GM19452 (cell line): ENCODE measurements around the gene SLC47A2.
"Not testable (repeated sequence)": the region's sequence is repeated elsewhere in the genome, so short reads cannot be mapped to it uniquely, and the experiment has no call there.

ENCODE experiments used
- ATAC-seq: cut with Tn5 transposase; IDR thresholded peaks from one replicate; pipeline ENCODE4 v1.9.1; 2021; ENCODE audit not compliant: unreplicated experiment

Gene SLC47A2

DNA sequence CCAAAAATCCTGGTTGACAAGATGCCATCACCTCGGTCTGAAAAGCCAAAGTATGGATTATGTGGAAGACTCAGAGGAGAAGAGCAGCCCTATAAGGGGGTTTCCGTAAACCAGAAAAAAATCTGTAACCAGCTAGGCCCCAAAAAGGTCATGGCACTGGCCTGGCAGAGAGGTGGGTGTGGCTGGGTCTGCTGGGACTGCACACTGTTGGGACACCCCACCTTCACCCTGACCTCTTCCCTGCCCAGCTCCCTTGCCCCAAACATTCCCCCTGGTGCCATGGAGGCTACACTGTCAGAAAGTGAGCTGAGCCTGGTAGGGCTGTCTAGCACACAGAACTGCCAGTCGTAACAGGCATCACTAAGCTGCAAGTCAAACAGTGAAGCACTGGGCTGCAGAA lies 6.5 kb downstream of the SLC47A2 start:
- ATAC-seq: no peak

DNA sequence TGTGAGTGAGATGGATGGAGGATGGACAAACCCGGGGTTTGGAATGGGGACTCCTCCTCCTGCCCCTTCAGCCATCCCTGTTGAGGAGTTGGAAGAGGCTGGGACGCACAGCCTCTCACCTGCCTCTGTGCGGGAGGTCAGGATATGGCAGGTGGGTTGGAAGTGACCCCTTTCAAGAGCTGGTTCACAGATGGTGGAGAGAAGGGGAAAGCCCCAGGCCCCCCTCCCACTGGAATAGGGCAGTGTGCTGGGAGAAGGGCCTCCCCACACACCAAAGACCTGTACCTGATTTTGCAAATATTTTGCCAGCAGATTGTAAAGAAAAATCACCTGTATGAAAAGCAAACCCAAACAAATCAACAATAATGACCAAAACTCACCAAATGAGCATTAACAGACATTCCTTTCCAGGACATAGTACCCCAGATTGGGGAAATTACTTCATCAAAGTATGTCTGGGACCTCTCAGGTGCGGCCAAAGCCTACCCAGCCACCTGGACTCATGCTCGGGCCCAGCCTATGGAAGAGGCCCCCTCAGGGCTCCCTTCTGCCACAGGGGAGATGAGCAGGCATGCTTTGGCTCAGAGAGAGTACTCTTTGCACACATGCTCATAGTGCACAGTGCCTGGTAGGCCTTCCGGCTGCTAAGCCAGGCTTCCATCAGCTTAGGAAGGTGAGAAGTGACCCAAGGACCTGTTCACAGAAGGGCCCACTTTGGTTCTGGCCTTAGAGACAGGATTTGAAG lies 7.8 kb downstream of the SLC47A2 start:
- ATAC-seq: no peak

DNA sequence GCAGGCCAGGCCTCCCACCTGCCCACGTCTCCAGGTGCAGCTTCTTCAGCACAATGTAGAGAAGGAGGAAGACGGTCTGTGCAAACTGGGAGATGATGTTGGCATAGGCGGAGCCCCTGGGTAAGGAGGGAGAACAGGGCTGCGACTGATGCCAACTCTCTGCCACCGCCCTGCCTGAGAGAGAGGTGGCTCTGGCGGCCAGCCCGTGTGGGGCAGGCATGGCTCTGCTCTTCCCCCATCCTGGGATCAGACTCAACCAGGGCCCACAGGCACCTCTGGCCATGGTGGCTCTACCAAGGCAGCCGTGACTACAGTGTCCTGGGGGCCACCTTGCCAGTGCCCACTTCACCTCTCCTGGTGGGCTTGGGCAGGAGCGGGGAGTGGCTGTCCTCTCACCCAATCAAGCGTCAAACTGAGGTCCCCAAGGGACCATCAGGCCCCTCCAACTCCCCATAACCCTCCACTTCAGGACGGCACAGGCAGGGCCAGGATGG lies 8.6 kb downstream of the SLC47A2 start:
- ATAC-seq: no peak

DNA sequence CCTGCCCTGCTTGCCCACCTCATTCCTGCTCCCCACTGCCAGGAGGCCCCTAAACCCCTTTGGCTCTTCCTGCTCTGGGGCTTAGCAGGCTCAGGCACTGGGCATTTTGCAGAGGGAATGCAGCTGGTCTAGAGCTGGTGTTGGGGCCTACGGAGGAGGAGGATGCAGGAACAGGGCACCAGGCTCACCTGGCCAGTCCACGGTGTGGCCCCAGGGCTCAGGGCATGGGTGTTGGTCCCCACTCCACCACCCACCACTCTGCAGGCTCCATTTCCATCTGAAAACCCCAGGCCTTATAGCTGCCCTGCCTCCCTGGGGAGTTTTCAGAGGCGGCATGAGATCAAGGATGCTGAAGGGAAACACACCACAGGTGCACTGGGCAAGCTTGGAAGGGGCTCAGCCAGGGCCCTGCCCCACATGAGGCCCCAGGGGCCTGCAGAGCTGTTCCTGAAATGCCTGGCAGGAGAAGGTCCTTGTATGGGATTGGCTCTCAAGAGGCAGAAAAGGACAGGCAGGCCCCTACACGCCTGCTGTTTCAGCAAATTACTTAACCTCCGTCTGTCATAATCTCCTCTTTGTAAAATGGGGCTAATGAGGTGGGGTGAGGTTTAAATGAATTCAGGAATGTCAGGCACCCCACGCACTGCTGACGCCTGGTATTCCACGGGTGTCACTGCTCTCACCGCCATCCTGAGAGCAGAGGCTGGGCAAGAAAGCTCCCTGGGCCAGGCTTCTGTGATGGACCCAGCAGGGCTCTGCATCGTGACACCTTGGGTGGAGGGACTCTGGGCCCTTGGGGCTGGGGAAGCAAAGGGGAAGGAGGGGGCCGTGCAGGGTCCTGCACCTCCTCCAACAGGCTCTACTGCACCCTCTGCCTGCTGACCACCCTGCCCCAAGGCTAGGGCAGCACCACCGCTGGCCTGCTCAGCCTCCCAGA lies 9.3 kb downstream of the SLC47A2 start:
- ATAC-seq: no peak

DNA sequence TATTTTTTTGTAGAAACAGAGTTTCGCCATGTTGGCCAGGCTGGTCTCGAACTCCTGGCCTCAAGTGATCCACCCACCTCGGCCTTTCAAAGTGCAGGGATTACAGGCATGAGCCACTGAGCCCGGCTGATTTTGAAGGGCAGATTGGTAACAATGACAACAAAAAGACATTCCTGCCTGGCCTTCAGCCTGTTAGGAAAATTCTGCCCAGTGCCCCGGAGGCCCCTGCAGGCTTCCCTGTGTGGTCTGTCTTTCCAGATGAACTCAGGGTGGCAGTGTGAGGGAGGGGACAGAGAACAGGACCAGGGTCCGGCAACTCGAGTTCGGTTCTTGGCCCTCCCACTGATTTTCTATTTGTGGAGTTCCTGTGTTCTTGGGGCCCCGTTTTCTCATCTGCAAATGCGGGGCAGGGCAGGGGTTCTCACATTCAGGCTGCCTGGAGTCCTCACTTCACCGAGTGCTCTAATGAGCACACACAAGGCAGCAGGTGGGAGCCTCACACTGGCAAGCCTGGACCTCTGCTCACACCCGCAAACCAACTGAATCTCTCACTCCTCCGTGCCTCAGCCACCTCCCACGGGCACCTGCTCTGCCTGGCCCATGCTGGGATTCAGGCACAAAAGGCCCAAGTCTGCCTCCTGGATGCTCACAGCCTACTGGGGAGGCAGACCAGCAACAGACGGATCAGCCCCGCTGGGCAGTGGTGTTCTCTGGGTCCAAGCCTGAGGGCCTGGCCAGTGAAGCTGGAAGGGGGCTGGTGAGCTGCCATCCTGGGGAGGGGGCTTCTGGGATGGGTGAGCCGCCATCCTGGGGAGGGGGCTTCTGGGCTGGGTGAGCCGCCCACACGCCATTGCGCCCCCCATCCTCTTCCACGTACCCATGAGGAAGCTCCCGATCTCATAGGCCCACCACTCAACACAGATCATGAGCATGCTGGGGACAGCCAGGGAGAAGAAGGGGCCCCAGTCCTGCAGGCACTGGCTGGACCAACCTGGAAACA lies 10.3 kb downstream of the SLC47A2 start:
- ATAC-seq: no peak

DNA sequence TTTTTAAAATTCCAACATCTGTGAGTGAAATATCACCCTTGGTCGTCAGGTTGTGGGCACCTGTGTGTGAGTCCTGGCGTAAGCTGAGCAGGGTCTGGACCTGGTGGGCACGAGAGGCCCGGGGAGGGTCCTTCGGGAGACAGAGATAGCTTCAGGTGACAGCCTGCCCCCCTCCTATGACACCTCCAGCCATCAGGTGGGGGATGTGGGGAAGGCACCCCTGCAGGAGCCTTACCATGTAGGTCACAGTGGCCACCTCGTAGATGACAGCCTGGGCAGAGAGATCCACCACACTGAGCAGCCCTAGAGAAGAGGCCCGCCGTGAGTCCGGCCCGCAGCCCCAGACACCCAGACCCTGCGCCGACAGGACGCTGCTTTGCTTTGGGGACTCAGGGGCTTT lies 11.2 kb downstream of the SLC47A2 start:
- no peak for ATAC-seq

DNA sequence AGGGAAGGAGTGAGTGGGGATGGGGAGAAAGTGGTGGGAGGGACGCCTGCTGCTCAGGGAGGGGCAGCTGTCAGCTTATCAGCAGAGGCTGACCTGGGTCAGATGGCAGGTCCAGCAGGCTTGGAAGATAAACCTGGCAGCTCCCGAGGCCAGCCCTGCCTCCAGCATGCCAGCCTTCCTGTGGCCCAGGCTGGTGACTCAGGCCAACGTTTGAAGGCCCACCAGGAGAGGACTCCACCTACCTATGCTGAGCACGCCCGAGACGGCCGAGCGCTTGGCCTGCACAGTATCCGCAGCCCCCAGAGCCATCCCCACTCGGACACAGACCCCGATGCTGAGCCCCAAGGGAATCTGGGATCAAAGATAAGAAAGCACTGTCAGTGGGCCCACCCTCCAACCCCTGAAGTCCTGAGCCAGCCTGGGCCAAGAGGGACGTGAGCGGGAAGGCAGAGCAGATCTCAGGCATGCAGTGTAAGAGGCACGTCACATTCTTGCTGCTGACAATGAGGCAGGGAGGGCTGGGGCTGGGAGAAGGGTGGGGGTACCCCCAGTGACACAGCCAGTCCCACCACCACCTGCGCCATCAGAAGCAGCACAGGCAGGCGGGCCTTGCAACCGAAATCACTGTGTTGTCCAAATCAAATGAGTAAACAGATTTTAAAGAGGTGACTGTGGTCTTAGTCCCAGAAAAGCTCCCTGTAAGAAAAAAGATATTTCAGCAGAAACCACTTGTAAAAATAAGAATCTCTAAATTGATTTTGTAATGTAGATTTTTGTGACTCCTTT lies 12.4 kb downstream of the SLC47A2 start:
- no peak for ATAC-seq

DNA sequence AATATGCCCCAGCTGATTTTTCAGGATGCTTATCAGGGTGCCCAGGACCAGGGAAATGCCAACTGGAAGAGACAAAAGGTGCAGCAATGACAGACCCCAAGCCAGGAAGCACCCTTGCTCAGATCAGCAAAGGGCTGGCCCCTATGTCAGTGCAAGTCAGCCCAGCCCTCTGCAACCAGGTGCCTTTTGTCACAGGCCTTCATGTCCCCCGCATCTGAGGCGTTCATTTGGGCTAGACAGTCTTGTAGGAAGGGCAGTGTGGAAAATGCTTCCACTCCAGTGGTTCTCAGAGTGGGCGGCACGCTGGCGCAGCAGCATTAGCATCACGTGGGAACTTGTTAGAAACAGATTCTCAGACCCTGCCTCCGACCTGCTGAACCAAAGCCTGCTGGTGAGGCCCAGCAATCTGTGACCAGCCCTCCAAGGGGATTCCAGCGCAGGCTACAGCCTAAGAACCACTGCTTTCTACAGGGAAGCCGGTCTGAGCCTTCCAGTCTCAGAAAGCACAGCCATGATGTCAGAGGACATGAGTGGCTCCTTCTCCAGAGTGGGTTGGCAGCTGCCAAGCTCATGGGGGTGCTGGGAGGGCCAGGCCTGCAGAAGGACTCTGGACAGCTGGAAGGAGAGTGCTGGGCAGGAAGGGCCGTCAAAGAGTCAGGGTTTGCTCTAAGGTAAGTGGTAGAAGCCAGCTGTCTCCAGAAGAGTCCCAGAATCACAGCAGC lies 13.1 kb downstream of the SLC47A2 start:
- ATAC-seq: no peak

DNA sequence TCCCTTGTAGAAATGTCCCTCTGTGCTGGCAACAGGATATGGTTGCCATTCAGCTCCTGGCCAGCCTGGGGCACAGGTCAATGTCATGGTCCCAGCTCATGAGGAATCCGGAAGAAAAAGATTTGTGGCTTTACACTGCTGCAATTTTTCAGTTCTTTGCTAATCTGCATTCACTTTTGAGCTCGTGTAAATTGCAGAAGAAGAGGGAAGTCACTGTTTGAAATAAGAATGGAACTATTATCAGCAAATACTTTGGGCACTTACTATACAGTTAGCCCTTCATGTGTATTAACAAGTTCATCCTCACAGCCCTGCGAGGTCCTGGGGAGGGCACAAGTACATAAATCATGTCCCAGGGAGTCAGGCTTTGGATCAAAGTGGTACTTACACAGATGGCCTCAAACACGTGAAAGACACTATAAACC lies 14.2 kb downstream of the SLC47A2 start:
- ATAC-seq: no peak

DNA sequence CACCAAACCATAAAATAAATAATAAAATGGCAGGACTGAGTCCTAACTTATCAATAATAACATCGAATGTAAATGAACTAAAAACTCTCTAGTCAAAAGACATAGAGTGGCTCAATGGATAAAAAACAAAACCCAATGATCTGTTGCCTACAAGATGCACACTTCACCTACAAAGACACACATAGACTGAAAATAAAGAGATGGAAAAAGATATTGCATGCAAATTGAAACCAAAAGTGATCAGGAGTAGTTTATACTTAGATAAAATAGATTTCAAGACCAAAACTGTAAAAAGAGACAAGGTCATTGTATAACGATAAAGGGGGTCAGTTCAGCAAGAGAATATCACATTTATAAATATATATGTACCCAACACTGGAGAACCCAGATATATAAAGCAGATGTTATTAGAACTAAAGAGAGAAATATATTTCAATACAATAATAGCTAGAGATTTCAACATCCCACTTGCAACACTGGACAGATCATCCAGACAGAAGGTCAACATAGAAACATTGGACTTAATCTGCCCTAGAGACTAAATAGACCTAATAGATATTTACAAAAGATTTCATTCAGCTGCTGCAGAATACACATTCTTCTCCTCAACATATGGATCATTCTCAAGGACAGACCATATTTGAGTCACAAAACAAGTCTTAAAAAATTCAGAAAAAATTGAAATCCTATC lies 29.8 kb downstream of the SLC47A2 start:
- ATAC-seq: no peak

DNA sequence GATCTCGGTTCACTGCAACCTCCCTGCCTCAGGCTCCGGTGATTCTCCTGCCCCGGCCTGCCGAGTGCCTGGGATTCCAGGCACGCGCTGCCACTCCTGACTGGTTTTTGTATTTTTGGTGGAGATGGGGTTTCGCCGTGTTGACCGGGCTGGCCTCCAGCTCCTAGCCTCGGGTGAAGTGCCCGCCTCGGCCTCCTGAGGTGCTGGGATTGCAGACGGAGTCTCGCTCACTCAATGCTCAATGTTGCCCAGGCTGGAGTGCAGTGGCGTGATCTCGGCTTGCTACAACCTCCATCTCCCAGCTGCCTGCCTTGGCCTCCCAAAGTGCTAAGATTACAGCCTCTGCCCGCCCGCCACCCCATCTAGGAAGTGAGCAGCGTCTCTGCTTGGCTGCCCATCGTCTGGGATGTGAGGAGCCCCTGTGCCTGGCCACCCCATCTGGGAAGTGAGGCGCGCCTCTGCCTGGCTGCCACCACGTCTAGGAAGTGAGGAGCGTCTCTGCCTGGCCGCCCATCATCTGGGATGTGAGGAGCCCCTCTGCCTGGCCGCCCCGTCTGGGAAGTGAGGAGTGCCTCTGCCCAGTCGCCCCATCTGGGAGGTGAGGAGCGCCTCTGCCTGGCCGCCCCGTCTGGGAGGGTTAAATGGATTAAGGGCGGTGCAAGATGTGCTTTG lies 31.3 kb downstream of the SLC47A2 start:
- not testable (repeated sequence) for ATAC-seq

DNA sequence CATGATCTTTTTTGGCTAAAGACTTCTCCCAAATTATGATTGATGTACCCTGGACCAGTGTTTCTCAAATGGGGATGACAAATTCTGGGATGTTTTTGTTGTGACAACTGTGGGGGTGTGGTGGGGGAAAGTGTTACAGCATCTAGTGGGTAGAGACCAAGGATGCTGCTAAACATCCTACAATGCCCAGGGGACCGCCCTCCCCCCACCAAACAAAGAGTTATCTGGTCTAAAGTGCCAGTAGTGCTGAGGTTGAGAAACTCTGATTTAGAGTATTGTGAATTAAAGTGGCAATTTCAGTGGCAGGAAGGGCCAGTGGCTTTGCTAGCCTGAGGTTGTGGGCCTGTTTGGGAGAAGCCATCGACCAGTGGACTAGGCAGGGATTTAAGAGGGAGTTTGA lies 33.3 kb downstream of the SLC47A2 start:
- ATAC-seq: no peak

DNA sequence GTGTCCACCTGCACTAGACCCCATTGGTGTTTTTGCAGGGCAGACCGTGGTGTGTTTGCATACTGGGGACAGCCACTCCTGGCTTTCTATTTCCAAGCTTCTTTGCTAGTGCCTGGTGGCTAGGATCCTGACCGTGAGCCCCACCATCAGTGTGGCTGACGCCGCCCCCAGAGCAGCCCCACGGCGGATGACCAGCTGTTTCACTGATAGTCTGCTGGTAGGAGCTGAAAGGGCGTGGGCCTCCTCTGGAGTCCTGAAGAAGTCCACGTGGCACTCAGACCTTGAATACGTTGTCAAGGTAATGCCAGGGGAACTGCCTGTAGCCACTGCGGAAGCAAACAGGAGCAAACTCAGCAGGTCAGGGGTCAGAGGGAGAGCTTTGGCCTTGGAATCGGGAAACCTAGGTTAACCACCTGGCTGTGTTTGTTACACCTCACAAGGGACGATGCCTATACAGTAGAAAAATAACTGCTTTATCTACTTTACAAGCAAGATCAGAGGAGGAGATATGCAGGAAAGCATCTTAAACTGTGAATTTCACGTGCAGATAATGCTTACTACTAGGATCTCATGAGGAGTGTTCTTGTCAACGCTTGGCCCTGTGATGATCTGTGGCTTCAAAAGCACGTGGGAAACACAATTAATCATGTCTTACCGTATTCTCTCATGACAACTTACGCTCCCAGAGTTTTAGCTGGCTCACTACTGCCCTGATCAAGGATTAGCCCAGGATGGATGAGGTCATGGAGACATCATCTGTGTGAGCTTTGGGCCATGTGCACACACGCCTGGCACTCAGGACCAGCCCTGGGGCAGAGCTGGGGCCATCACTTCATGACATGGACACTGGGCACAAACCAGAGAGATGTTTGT lies 37.6 kb downstream of the SLC47A2 start:
- no peak for ATAC-seq

DNA sequence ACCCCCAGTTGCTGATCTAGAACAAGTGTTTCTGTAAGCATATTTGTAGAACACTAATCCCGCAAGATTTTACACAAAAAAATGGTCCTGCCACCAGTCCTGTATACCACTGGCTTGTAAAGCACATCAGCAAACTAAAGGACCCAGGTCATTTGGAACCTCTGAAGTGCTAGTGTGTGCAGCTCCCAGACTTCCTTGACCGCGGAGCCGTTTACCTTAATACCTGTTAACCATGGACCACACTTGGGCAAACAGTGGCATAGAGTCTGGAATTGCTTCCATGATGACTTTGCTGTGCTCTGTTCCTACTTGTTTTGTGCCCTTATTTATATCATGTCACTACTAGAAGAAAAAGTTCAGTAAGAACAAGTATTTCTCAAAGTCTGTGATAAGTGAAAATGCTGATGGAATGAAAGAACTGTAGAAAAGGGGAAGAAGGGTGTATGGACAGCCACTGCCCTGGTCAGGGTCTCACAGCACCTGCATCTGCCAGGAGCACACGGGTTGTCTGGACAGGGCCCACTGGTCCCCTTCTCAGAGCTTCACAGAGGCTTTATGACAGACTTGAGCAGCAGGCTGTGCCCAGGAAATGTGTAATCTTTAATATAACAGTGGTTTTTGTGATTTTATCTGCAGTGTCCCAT lies 38.5 kb downstream of the SLC47A2 start:
- no peak for ATAC-seq

DNA sequence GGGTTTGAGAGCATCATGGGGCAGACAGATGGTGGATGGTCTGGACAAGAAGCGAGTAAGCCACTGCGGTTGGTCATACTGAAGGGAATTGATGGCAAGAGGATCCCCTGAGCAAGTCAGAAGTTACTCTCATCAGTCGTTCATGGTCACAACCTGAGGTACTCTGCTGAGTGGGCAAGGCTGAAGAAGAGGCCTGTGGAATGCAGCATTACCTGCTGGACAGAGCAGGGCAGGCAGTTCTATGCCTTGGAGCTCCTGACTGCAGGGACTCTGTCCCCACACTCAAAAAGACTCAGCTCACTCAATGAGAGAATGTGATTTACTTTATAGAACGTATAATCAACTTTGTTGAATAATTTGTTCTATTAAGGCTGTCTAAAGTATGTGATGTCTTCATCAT lies 39.5 kb downstream of the SLC47A2 start:
- no peak for ATAC-seq

DNA sequence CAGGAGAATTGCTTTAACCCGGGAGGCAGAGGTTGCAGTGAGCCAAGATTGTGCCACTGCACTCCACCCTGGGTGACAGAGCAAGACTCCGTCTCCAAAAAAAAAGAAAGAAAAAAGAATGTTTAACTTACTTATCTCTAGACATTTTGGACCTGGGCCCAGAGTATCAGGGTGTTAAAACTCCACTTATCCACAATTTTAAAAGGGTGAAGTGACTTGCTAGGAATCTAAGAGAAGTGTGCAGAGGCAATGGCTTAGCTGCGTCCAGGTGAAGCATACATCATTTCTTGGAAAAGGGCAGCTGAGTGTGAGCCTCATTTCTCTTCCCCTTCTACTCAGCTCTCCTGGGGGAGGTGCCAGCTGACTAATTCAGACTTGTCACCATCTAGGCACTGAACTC lies 42.8 kb downstream of the SLC47A2 start:
- no peak for ATAC-seq
